H1 (cell line): ENCODE data around the gene DGAT2. TPM values are rescaled to one million over a fixed set of nuclear protein-coding genes. Genes with fewer than 3 reads are reported as not detected.

Experiments
- CTCF ChIA-PET: fragments of 300-600 bp; sonication (Branson Sonifier 250); formaldehyde crosslinking; loops from one replicate; lab custom pipeline; 2021; ENCODE audit not compliant: partially characterized antibody; lab: Charles Lee
- POLR2A ChIA-PET: fragments of 300-600 bp; sonication (Branson Sonifier 250); formaldehyde crosslinking; loops from one replicate; lab custom pipeline; 2021; ENCODE audit warnings: inconsistent platforms; ENCODE audit not compliant: partially characterized antibody; lab: Charles Lee
- DNase-seq, 2 experiments: peaks; one replicate each; pipeline versions ENCODE4 v3.0.0 to v3.0.0-alpha.2; 2010 to 2022; ENCODE audit warnings: low spot score in 2 of 2, low read depth in 1 of 2, mixed read lengths in 1 of 2
- FAIRE-seq: peaks from 2 replicates; lab custom pipeline; 2011; peaks lifted over from hg19 to GRCh38; lab: Jason Lieb, UNC
- H2AFZ ChIP-seq: 2 replicates; pipeline ENCODE4 v1.8.1; 2012; ENCODE audit warnings: low read length, inconsistent platforms
- H2AK5ac ChIP-seq: 2 replicates; pipeline ENCODE4 v1.6.1; 2013; ENCODE audit warnings: low read depth, low read length
- H2BK120ac ChIP-seq: replicated peaks from 2 replicates; pipeline ENCODE3; 2013; ENCODE audit warnings: low read depth, low read length, inconsistent platforms
- H2BK12ac ChIP-seq: 2 replicates; pipeline ENCODE4 v1.6.1; 2013; ENCODE audit warnings: low read depth, low read length
- H2BK15ac ChIP-seq: 2 replicates; pipeline ENCODE4 v1.6.1; 2013; ENCODE audit warnings: low read length
- H2BK20ac ChIP-seq: 2 replicates; pipeline ENCODE4 v1.6.1; 2013; ENCODE audit warnings: low read length
- H2BK5ac ChIP-seq: 2 replicates; pipeline ENCODE4 v1.6.1; 2013; ENCODE audit warnings: low read depth, low read length
- H3K14ac ChIP-seq: 2 replicates; pipeline ENCODE4 v1.6.1; 2013; ENCODE audit warnings: inconsistent platforms; ENCODE audit not compliant: insufficient read length
- H3K18ac ChIP-seq: 2 replicates; pipeline ENCODE4 v1.6.1; 2013; ENCODE audit warnings: low read length; ENCODE audit errors: extremely low read depth
- H3K23ac ChIP-seq: 2 replicates; pipeline ENCODE4 v1.6.1; 2013; ENCODE audit warnings: inconsistent platforms; ENCODE audit not compliant: insufficient read length
- H3K23me2 ChIP-seq: 2 replicates; pipeline ENCODE4 v1.6.1; 2013; ENCODE audit warnings: low read depth, low read length
- H3K27ac ChIP-seq: 2 replicates; pipeline ENCODE4 v1.6.1; 2011; ENCODE audit warnings: low read depth, low read length, inconsistent platforms
- H3K27me3 ChIP-seq, 4 experiments: replicated peaks in 1 of 4; 1 replicate in 1 of 4; 2 replicates in 3 of 4; pipeline versions ENCODE4 v1.6.1 to v1.8.1; 2011 to 2013; ENCODE audit warnings: low read length in 3 of 4, mild to moderate bottlenecking in 3 of 4, inconsistent platforms in 2 of 4, mixed read lengths in 2 of 4, moderate library complexity in 1 of 4; ENCODE audit not compliant: control insufficient read depth in 3 of 4, insufficient read depth in 3 of 4; ENCODE audit errors: extremely low read depth in 1 of 4
- H3K36me3 ChIP-seq, 4 experiments: 2 replicates each; pipeline versions ENCODE4 v1.6.1 to v1.8.1; 2011 to 2013; ENCODE audit warnings: mild to moderate bottlenecking in 4 of 4, low read length in 3 of 4, moderate library complexity in 2 of 4, control low read depth in 1 of 4, inconsistent platforms in 1 of 4; ENCODE audit not compliant: insufficient read depth in 4 of 4, control insufficient read depth in 2 of 4
- H3K4ac ChIP-seq: replicated peaks from 2 replicates; pipeline ENCODE3; 2013; ENCODE audit warnings: low read length, low read depth, mixed read lengths, inconsistent platforms; ENCODE audit not compliant: insufficient read length
- H3K4me1 ChIP-seq, 4 experiments: replicated peaks in 1 of 4; 1 replicate in 1 of 4; 2 replicates in 3 of 4; pipeline versions ENCODE4 v1.6.1 to v1.8.1; 2011 to 2013; ENCODE audit warnings: low read length in 3 of 4, inconsistent platforms in 2 of 4, mixed read lengths in 1 of 4; ENCODE audit not compliant: insufficient read depth in 4 of 4, control insufficient read depth in 3 of 4
- H3K4me2 ChIP-seq, 2 experiments: 2 replicates each; pipeline versions ENCODE4 v1.6.1 to v1.8.1; 2011 to 2013; ENCODE audit warnings: low read depth in 2 of 2, low read length in 2 of 2, control low read depth in 1 of 2, inconsistent platforms in 1 of 2, mild to moderate bottlenecking in 1 of 2; ENCODE audit not compliant: insufficient read depth in 1 of 2
- H3K4me3 ChIP-seq, 4 experiments: fragments of 200-600, 300-600 bp in 1 of 4; sonication (generic), shearing (Covaris generic), sonication (Bioruptor Twin) in 1 of 4; 2 replicates each; pipeline versions ENCODE4 v1.5.1 to v1.8.1; 2011 to 2016; ENCODE audit warnings: low read length in 4 of 4, low read depth in 3 of 4, control low read depth in 2 of 4, inconsistent platforms in 2 of 4, mild to moderate bottlenecking in 2 of 4, mixed read lengths in 1 of 4, moderate library complexity in 1 of 4; ENCODE audit not compliant: insufficient read depth in 2 of 4; ENCODE audit errors: extremely low read depth in 1 of 4
- H3K56ac ChIP-seq: replicated peaks from 2 replicates; pipeline ENCODE3; 2013; ENCODE audit warnings: low read depth, mild to moderate bottlenecking, mixed read lengths, low read length, inconsistent platforms; ENCODE audit not compliant: insufficient read length
- H3K79me1 ChIP-seq: 2 replicates; pipeline ENCODE4 v1.6.1; 2013; ENCODE audit warnings: low read depth, low read length, control low read depth
- H3K79me2 ChIP-seq, 2 experiments: 2 replicates each; pipeline versions ENCODE4 v1.6.1 to v1.8.1; 2012 to 2013; ENCODE audit warnings: low read length in 2 of 2, mild to moderate bottlenecking in 2 of 2, inconsistent platforms in 1 of 2; ENCODE audit not compliant: insufficient read depth in 2 of 2, control insufficient read depth in 1 of 2
- H3K9ac ChIP-seq, 4 experiments: replicated peaks in 1 of 4; 1 replicate in 1 of 4; 2 replicates in 3 of 4; pipeline versions ENCODE4 v1.6.1 to v1.8.1; 2011 to 2013; ENCODE audit warnings: low read depth in 3 of 4, low read length in 3 of 4, control low read depth in 2 of 4, mild to moderate bottlenecking in 2 of 4, moderate library complexity in 2 of 4, inconsistent platforms in 1 of 4; ENCODE audit errors: extremely low read depth in 1 of 4
- H3K9me3 ChIP-seq, 2 experiments: 2 replicates each; pipeline versions ENCODE4 v1.6.1 to v1.8.1; 2012 to 2013; ENCODE audit warnings: mild to moderate bottlenecking in 2 of 2, moderate library complexity in 2 of 2, control low read depth in 1 of 2, inconsistent platforms in 1 of 2, low read depth in 1 of 2, low read length in 1 of 2, mixed read lengths in 1 of 2; ENCODE audit not compliant: insufficient read depth in 2 of 2
- H4K20me1 ChIP-seq, 2 experiments: replicated peaks in 1 of 2; 2 replicates each; pipeline versions ENCODE3 to v1.8.1; 2011 to 2013; ENCODE audit warnings: inconsistent platforms in 2 of 2, low read length in 2 of 2, mild to moderate bottlenecking in 1 of 2; ENCODE audit not compliant: insufficient read depth in 2 of 2, control insufficient read depth in 1 of 2
- H4K5ac ChIP-seq: 2 replicates; pipeline ENCODE4 v1.6.1; 2013; ENCODE audit warnings: low read length, low read depth, mixed read lengths, inconsistent platforms; ENCODE audit not compliant: insufficient read length
- H4K8ac ChIP-seq: 2 replicates; pipeline ENCODE4 v1.8.0; 2013; ENCODE audit warnings: mild to moderate bottlenecking, moderate library complexity, low read length, inconsistent platforms; ENCODE audit not compliant: insufficient read depth; ENCODE audit errors: extremely low read depth
- H4K91ac ChIP-seq: replicated peaks from 2 replicates; pipeline ENCODE3; 2013; ENCODE audit warnings: low read length, mixed read lengths, inconsistent platforms; ENCODE audit not compliant: insufficient read length
- JUND ChIP-seq: IDR thresholded peaks from 2 replicates; pipeline ENCODE4 v1.6.1; 2011; ENCODE audit warnings: mild to moderate bottlenecking, improper control_type of control experiment, low read length
- KDM1A ChIP-seq: fragments of 200-600, 300-600 bp; sonication (generic); IDR thresholded peaks from 2 replicates; pipeline ENCODE4 v1.7.1; 2016; ENCODE audit warnings: mild to moderate bottlenecking, low read length, borderline replicate concordance
- PHF8 ChIP-seq: fragments of 200-600 bp; sonication (generic); conservative IDR thresholded peaks from 2 replicates; pipeline ENCODE4 v1.7.1; 2012; ENCODE audit warnings: low read depth, mild to moderate bottlenecking, inconsistent platforms, low read length, moderate library complexity
- SAP30 ChIP-seq: fragments of 300-600 bp; sonication (generic); IDR thresholded peaks from 2 replicates; pipeline ENCODE4 v1.7.1; 2012; ENCODE audit warnings: low read length, moderate library complexity, mild to moderate bottlenecking, inconsistent platforms; ENCODE audit not compliant: insufficient read depth, insufficient replicate concordance
- SP1 ChIP-seq: IDR thresholded peaks from 2 replicates; pipeline ENCODE4 v1.6.1; 2011; ENCODE audit warnings: low read depth, low read length
- WGBS, 2 experiments: shearing (Covaris generic) in 1 of 2; methylation state at CpG; one replicate each; pipeline versions ENCODE4 v1.1.6 to v1.1.7; 2013 to 2015; ENCODE audit warnings: low lambda C conversion rate in 2 of 2, mixed read lengths in 2 of 2, inconsistent platforms in 1 of 2, low coverage in 1 of 2, missing lambda C conversion rate in 1 of 2; ENCODE audit not compliant: insufficient replicate concordance in 2 of 2, insufficient coverage in 1 of 2, insufficient read length in 1 of 2; ENCODE audit errors: extremely low coverage in 1 of 2, missing lambda C conversion rate in 1 of 2; 5-methylcytosine and 5-hydroxymethylcytosine counted together
- polyA plus RNA-seq, 7 experiments: library from polyadenylated mRNA; depleted of rRNA in 3 of 7; stranded (reverse) in 5 of 7; unstranded in 2 of 7; fragments of >200 nt in 5 of 7; fragments of 200-250 nt in 2 of 7; gene quantifications; 1 replicate in 5 of 7; 2 replicates in 1 of 7; 4 replicates in 1 of 7; pipeline versions ENCODE4 v1.2.1 to v1.2.3, GENCODE V29; 2011 to 2013; ENCODE audit warnings: missing spikeins in 2 of 7, mixed read lengths in 2 of 7
- total RNA-seq: library from RNA; stranded (reverse); fragmentation: NEBNext Ultra II Directional; extraction: Animal tissue kit (Norgen Biotek cat#: 25700); gene quantifications from 2 replicates; pipeline ENCODE4 v1.2.1, GENCODE V29; 2021

DGAT2 gene
- total and polyA plus RNA-seq, 2 of the 8 experiments (the other 6 are each of a cell fraction or from before 2014, with no cell fraction given), result 3.2 to 5.9 TPM

- H3K27ac ChIP-seq, result no peak overlapping the region
- no peak overlapping the region for H2BK20ac ChIP-seq
- FAIRE-seq (no peak), DNase-seq (no peak)
- no peak overlapping the region for H3K4me2 ChIP-seq
- no peaks in the 10 kb centered on the region for H3K27me3 ChIP-seq
- no peak overlapping the region for H3K9ac ChIP-seq
- POLR2A ChIA-PET, result no interaction called here
- H4K8ac ChIP-seq, result no peak overlapping the region
- no peak overlapping the region for H2AFZ ChIP-seq
- TF ChIP-seq PHF8, result no peak
- no peak for TF ChIP-seq JUND
- TF ChIP-seq KDM1A, result no peak
- no peak for TF ChIP-seq SAP30
- TF ChIP-seq SP1, result no peak
- H3K23ac ChIP-seq, result no peak overlapping the region
- H3K14ac ChIP-seq, result no peak overlapping the region
- H3K23me2 ChIP-seq, result no peaks in the 10 kb centered on the region
- CTCF ChIA-PET, result interaction anchor here (0.9 kb wide), 1 partner anchor 9 kb away, joined by 3 read pairs; the partner anchor contains the start of gene UVRAG
- no peak overlapping the region for H2BK5ac ChIP-seq
- no peaks in the 10 kb centered on the region for H3K9me3 ChIP-seq
- H2AK5ac ChIP-seq, result no peak overlapping the region
- H3K18ac ChIP-seq, result no peak overlapping the region
- 96% methylated on average over 4 of the region's 4 CpGs; no CpG with 5 or more reads in 1 of the 2 experiments for WGBS, 2 experiments
- H3K4me1 ChIP-seq, result no peaks in the 10 kb centered on the region
- no peak overlapping the region for H2BK15ac ChIP-seq
- H3K4me3 ChIP-seq, result no peak overlapping the region
- no peak overlapping the region for H4K91ac ChIP-seq
- no peaks in the 10 kb centered on the region for H4K20me1 ChIP-seq
- no peak overlapping the region for H2BK12ac ChIP-seq
- H3K36me3 ChIP-seq, result no peaks in the 10 kb centered on the region
- no peak overlapping the region for H2BK120ac ChIP-seq
- H3K79me1 ChIP-seq, result no peaks in the 10 kb centered on the region; the same call in 1 of the 2 replicates
- H3K56ac ChIP-seq, result no peak overlapping the region
- H3K4ac ChIP-seq, result no peak overlapping the region
- peaks cover 0 to 23% of the 10 kb centered on the region in 2 experiments; a peak in 2 of 4 replicates for H3K79me2 ChIP-seq
- no peak overlapping the region for H4K5ac ChIP-seq
These were observed 55.4 kb downstream of the DGAT2 start for GRCh38 chr11:75823946-75824345.
